B cell (primary cell): Measurements from ENCODE around the gene GRM4.

ENCODE experiments used
- CTCF ChIP-seq: fragments of 200-600 bp; IDR thresholded peaks from one replicate; pipeline ENCODE4 v1.8.0; 2022; ENCODE audit warnings: antibody characterized with exemption, mild to moderate bottlenecking
- EZH2 ChIP-seq: IDR thresholded peaks from 2 replicates; pipeline ENCODE4 v1.6.1; 2012; ENCODE audit warnings: borderline replicate concordance, low read depth, mild to moderate bottlenecking, moderate library complexity, low read length; ENCODE audit not compliant: insufficient read depth, poor library complexity, severe bottlenecking

GRCh38 chr6:34151321-34152041 is 5.6 kb upstream of the GRM4 start:
- TF ChIP-seq CTCF (no peak), EZH2 (no peak)
